HUES48 (cell line): Measurements from ENCODE around the gene ANKS1B.
"Not testable (repeated sequence)": the region's sequence is repeated elsewhere in the genome, so short reads cannot be mapped to it uniquely, and the experiment has no call there.

ENCODE experiments used
- H3K27ac ChIP-seq: one replicate; pipeline ENCODE4 v1.7.0; 2013; ENCODE audit warnings: low read depth, low read length, inconsistent platforms
- H3K27me3 ChIP-seq: 2 replicates; pipeline ENCODE4 v1.6.1; 2013; ENCODE audit warnings: mild to moderate bottlenecking, low read length; ENCODE audit not compliant: control insufficient read depth, insufficient read depth
- H3K36me3 ChIP-seq: 2 replicates; pipeline ENCODE4 v1.6.1; 2013; ENCODE audit warnings: low read length; ENCODE audit not compliant: control insufficient read depth, insufficient read depth
- H3K4me1 ChIP-seq: 2 replicates; pipeline ENCODE4 v1.6.1; 2013; ENCODE audit warnings: mild to moderate bottlenecking, low read length; ENCODE audit not compliant: control insufficient read depth, insufficient read depth
- H3K4me3 ChIP-seq: 2 replicates; pipeline ENCODE4 v1.5.1; 2013; ENCODE audit warnings: mild to moderate bottlenecking, low read depth, low read length
- H3K9ac ChIP-seq: 2 replicates; pipeline ENCODE4 v1.6.1; 2013; ENCODE audit warnings: mild to moderate bottlenecking, low read depth, low read length, moderate library complexity
- H3K9me3 ChIP-seq: 2 replicates; pipeline ENCODE4 v1.6.1; 2013; ENCODE audit warnings: low read length; ENCODE audit not compliant: control insufficient read depth, insufficient read depth

The ANKS1B gene

DNA sequence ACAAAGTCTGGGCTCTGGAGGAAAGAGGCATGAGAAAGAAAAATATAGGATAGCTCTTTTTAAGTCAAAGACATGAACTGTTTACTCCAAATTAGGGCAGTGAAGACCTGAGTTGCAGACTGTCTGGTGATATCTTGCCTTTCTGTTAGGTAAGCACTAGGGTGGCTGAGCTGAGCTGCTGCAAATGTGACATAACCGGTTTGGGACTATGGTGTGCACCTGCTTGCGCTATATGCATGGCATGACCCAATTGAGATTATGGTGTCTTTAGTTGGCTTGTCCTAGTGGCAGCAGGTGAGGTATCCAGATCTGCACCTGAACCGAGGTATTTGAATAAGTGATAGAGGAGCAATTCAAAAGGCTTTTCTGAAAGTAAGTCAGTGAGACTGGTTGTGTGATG, 994.1 kb downstream of the ANKS1B start:
- Histone ChIP-seq H3K4me1 (no peaks in the 10 kb centered on the region), H3K36me3 (no peaks in the 10 kb centered on the region), H3K27me3 (no peaks in the 10 kb centered on the region), H3K27ac (no peak overlapping the region), H3K4me3 (no peak overlapping the region), H3K9ac (no peak overlapping the region), H3K9me3 (no peaks in the 10 kb centered on the region)

DNA sequence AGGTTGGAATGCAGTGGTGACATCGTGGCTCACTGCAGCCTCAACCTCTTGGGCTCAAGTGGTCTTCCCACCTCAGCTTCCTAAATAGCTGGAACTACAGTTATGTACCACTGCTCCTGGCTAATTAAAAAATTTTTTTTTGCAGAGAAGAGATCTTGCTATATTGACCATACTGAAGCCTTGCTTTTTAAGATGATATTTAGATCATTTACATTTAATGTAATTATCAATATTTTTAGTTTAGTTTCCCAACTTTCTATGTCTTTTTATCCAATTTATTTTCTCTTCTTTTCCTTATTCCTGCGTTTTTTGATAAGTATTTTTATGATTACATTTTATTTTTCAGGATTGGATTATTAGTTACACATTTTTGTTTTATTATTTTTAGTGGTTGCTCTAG, 999.6 kb downstream of the ANKS1B start:
- Histone ChIP-seq H3K27ac (no peak overlapping the region), H3K36me3 (no peaks in the 10 kb centered on the region), H3K9ac (no peak overlapping the region), H3K9me3 (peaks cover 2% of the 10 kb centered on the region; the same call in 1 of the 2 replicates), H3K4me1 (no peaks in the 10 kb centered on the region), H3K4me3 (no peak overlapping the region), H3K27me3 (no peaks in the 10 kb centered on the region)

DNA sequence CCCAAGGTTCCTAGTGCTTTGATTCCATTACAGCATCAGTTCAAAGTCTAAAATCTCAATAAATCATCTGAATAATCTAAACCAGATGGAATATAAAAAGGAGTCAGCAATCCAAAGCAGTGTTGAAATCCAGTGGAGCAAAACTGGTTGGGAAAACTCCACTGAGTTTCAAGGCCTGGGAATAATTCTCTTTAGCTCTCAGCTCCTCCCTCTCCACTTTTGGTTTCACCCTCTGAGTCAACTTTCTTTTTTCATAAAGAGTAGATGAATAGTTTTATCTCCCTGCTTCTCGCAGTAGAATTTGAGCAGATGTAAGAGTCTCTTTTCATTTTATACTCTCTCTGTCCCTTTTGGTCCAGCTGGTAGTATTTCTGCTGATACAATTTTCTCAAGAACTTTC, 1001.1 kb downstream of the ANKS1B start:
- peaks cover 2% of the 10 kb centered on the region; the same call in 1 of the 2 replicates for H3K9me3 ChIP-seq

DNA sequence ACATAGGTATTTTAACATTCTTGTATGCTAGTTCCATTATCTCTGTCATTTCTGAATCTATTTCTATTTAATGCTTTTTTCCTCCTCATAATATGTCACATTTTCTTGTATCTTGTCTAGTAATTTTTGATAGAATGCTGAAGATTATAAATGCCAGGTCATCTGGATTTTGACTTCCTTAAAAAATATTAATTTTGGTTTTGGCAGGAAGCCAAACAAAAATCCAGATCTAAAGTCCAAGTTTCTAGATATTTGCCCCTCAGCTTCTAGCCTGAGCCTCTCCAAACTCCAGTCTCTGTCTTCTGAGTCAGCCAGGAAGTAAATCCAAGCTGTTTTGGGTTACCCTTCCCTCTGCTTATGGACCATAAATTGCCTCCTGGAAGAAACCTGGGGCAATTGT, 1004.2 kb downstream of the ANKS1B start:
- H3K9ac ChIP-seq = no peak overlapping the region
- peaks cover 2% of the 10 kb centered on the region; the same call in 1 of the 2 replicates for H3K9me3 ChIP-seq
- no peak overlapping the region for H3K27ac ChIP-seq
- no peaks in the 10 kb centered on the region for H3K36me3 ChIP-seq
- H3K4me3 ChIP-seq = no peak overlapping the region
- no peaks in the 10 kb centered on the region for H3K4me1 ChIP-seq
- no peaks in the 10 kb centered on the region for H3K27me3 ChIP-seq

More for the DNA sequence above, 1001.1 kb downstream of the ANKS1B start:
- H3K4me1 ChIP-seq = no peaks in the 10 kb centered on the region
- H3K36me3 ChIP-seq = no peaks in the 10 kb centered on the region
- no peak overlapping the region for H3K9ac ChIP-seq
- H3K27ac ChIP-seq = no peak overlapping the region
- H3K4me3 ChIP-seq = no peak overlapping the region
- H3K27me3 ChIP-seq = no peaks in the 10 kb centered on the region

DNA sequence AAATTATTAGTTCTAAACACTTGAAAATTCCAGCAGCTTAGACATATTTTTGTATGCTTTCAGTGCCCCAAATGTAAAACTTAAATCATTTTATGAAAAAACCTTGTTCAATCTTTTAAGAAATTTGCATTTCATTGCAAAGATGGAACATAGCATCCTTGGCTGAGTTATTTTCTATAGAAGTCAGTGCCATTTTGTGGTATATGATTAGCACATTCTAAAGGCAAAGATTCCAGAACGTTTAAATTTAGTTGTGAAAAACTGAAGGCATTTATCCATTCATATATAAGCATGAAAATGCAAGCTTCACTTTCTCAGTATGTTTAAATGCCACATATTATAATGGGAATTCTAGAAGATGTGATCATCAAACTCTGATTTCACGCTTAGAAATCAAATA, 1007.5 kb downstream of the ANKS1B start:
- H3K36me3 ChIP-seq = no peaks in the 10 kb centered on the region
- no peak overlapping the region for H3K4me3 ChIP-seq
- no peaks in the 10 kb centered on the region for H3K27me3 ChIP-seq
- no peak overlapping the region for H3K27ac ChIP-seq
- H3K9ac ChIP-seq = no peak overlapping the region
- H3K9me3 ChIP-seq = no peaks in the 10 kb centered on the region
- H3K4me1 ChIP-seq = no peaks in the 10 kb centered on the region

DNA sequence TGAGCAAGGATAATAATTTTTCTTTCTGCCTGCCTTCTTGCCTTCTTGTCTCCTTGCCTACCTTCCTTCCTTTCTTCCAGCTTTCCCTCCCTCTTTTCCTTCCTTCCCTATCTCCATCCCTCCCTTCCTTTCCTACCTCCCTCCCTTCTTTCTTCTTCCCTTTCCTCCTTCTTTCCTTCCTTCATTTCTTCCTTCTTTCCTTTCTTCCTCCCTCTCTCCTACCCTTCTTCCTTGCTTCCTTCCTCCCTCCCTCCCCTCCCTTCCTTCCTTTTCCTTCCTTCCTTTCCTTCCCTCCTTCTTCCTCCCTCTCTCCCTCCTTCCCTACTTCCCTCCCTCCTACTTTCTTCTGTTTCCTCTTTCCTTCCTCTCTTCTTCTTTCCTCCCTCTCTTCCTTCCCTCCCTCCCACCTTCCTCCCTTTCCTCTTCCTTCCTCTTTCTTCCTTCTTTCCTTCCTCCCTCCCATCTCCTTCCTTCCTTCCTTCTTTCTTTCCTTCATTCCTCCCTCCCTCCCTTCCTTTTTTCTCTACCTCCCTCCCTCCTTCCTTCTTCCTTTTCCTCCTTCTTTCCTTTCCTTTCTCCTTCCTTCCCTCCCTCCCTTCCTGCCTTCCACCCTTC, 1009.9 kb downstream of the ANKS1B start:
- Histone ChIP-seq H3K9ac (no peak overlapping the region), H3K4me3 (no peak overlapping the region), H3K27ac (no peak overlapping the region), H3K27me3 (no peaks in the 10 kb centered on the region), H3K4me1 (no peaks in the 10 kb centered on the region), H3K36me3 (no peaks in the 10 kb centered on the region), H3K9me3 (no peaks in the 10 kb centered on the region)

DNA sequence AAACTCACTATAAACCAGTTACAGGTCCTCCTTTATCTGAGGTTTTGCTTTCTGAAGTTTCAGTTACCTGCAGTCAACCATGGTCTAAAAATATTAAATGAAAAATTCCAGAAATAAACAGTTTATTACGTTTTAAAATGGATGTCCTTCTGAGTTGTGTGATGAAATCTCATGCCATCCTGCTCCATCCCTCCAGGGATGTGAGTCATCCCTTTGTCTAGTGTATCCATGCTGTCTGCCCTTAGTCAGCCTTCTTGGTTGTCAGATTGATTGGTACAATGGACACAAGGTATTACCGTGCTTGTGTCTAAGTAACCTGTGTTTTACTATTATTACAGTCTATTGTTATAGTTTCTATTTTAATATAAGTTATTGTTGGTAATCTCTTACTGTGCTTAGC, 1011.3 kb downstream of the ANKS1B start:
- Histone ChIP-seq H3K27ac (no peak overlapping the region), H3K9ac (no peak overlapping the region), H3K4me3 (no peak overlapping the region), H3K4me1 (no peaks in the 10 kb centered on the region), H3K27me3 (no peaks in the 10 kb centered on the region), H3K9me3 (no peaks in the 10 kb centered on the region), H3K36me3 (no peaks in the 10 kb centered on the region)

DNA sequence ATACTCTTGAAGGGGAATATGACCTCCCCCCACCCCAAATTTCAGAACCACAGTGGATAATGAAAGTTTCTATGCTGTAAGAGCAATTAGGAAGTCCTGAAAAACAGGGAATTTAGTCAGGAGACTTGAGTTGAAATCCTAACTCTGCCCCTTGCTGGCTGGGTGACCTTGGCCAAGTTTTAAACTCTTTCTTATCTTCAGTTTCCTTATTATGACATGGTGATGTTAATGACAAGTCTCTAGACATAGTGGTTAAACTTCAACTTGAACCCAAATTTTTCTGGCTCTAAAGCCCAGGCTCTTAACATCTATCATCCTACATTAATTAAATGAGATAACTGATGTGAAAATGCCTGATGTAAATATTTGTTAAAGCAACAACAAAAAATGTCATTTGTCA, 1013.8 kb downstream of the ANKS1B start:
- no peaks in the 10 kb centered on the region for H3K36me3 ChIP-seq
- peaks cover 7% of the 10 kb centered on the region; the same call in 1 of the 2 replicates for H3K4me1 ChIP-seq
- no peaks in the 10 kb centered on the region for H3K27me3 ChIP-seq
- H3K9me3 ChIP-seq = no peaks in the 10 kb centered on the region
- no peak overlapping the region for H3K9ac ChIP-seq
- no peak overlapping the region for H3K27ac ChIP-seq
- H3K4me3 ChIP-seq = no peak overlapping the region

DNA sequence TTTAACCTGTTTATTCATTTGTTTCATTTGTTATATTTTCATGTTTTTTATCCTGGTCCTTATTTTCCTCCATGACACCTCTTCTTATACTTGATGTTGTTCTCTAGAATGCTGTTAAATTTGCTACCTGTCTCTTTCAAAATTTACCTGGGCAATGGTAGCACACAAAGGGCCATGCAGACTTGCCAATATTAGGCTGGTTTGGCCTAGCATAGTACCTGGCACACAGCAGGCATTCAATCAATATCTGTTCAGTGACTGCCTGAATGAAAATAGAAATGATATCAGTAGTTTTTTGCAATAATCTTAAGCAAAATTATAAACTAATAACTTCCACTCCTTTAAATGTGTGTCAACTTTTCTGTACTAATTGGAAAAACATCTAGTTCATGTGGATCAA, 1014.5 kb downstream of the ANKS1B start:
- no peak overlapping the region for H3K4me3 ChIP-seq
- H3K4me1 ChIP-seq = peaks cover 7% of the 10 kb centered on the region; the same call in 1 of the 2 replicates
- no peaks in the 10 kb centered on the region for H3K36me3 ChIP-seq
- H3K9ac ChIP-seq = no peak overlapping the region
- no peak overlapping the region for H3K27ac ChIP-seq
- no peaks in the 10 kb centered on the region for H3K9me3 ChIP-seq
- H3K27me3 ChIP-seq = no peaks in the 10 kb centered on the region

DNA sequence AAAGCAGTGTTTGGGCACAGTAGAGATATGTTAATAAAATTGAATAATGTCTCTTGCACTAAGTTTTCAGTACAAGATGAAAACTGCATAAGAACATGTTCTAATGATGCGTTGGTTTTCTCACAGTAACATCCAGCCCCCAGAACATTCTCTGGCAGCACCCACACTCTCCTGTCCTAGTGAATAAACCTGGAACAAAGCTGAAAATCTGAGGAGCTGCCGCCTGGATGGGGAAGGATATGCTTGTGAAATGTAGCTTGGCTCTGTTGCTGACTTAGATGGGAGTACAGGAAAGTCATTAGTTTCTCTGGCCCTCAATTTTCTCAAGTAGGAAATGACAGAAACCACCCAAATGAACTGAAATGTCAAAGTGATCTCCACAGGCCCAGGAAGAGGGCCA, 1015.8 kb downstream of the ANKS1B start:
- peaks cover 7% of the 10 kb centered on the region; the same call in 1 of the 2 replicates for H3K4me1 ChIP-seq
- H3K36me3 ChIP-seq = no peaks in the 10 kb centered on the region
- no peaks in the 10 kb centered on the region for H3K27me3 ChIP-seq
- no peak overlapping the region for H3K9ac ChIP-seq
- H3K27ac ChIP-seq = no peak overlapping the region
- H3K4me3 ChIP-seq = no peak overlapping the region
- no peaks in the 10 kb centered on the region for H3K9me3 ChIP-seq

DNA sequence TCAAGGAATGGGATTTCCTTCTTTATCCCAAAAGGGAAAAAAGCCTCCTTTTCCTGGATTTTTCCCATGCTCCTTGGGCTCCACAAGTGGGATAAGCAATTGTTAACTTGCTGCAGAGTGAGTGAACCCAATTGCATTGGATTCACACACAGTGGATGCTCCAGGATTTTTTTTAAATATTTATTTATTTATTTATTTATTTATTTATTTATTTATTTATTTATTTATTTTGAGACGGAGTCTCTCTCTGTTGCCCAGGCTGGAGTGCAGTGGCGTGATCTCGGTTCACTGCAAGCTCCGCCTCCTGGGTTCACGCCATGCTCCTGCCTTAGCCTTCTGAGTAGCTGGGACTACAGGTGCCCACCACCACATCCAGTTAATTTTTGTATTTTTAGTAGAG, 1027.6 kb downstream of the ANKS1B start:
- not testable (repeated sequence) for H3K27ac ChIP-seq, H3K27me3 ChIP-seq, H3K9me3 ChIP-seq, H3K36me3 ChIP-seq, H3K4me3 ChIP-seq, H3K9ac ChIP-seq, H3K4me1 ChIP-seq
